ENCODE measurements around the gene MAML2.
A peak's percentile ranks its signal among the peaks of the same experiment; 100 is the strongest.
"Not testable (repeated sequence)": the region's sequence is repeated elsewhere in the genome, so short reads cannot be mapped to it uniquely, and the experiment has no call there.

The MAML2 gene

DNA sequence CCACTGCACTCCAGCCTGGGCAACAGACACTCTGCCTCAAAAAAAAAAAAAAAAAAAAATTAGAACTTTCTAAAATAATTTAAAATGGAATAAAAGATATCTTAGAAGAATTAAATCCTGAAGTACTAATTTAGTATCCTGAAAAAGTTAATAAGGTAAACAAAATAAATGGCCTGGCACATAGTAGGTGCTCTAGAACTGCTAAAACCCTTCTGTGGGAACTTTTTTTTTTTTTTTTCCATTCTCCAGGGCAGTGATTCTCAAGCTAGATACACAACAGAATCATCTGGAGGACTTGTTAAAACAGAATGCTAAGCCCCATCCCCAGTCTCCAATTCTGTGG lies 65.3 kb downstream of the MAML2 start:
- no peaks in the 10 kb centered on the region for H3K27me3 ChIP-seq (replicated peaks; ENCODE audit: control insufficient read depth, insufficient read depth, low read length)
- H3K9me3 ChIP-seq (ENCODE audit: control insufficient read depth, low read length): no peaks in the 10 kb centered on the region
- no peak overlapping the region for H3K4me3 ChIP-seq (ENCODE audit: low read length)
- H3K36me3 ChIP-seq (ENCODE audit: control insufficient read depth, insufficient read depth, low read length, severe bottlenecking): no peaks in the 10 kb centered on the region
- H3K4me1 ChIP-seq (ENCODE audit: control insufficient read depth, insufficient read depth, low read length): peaks cover 15% of the 10 kb centered on the region
- no peak overlapping the region for H3K9ac ChIP-seq (ENCODE audit: low read length)
- DNase-seq (ENCODE audit: low read depth): no peak

DNA sequence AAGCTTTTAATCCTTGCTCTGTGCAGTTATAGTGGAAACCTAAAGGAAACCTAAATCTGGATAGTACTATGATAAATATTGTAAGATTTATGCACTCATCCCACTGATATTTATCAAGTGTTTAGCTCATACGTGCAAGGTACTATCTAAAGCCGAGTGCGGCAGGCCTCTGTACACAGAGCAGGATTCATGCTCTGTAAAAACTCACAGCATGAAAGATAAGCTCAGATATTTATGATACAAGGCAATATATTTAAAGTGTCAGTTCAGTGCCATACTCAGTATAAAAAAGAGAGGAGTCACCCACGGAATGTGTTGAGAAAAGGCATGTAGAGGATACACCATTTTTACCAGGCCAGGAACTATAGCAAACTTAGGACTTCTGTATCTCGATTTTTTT lies 66.2 kb downstream of the MAML2 start:
- Histone ChIP-seq H3K4me3 (ENCODE audit: low read length) (no peak overlapping the region), H3K9ac (ENCODE audit: low read length) (no peak overlapping the region), H3K36me3 (ENCODE audit: control insufficient read depth, insufficient read depth, low read length, severe bottlenecking) (no peaks in the 10 kb centered on the region), H3K27me3 (replicated peaks; ENCODE audit: control insufficient read depth, insufficient read depth, low read length) (no peaks in the 10 kb centered on the region), H3K9me3 (ENCODE audit: control insufficient read depth, low read length) (no peaks in the 10 kb centered on the region), H3K4me1 (ENCODE audit: control insufficient read depth, insufficient read depth, low read length) (peaks cover 19% of the 10 kb centered on the region)
- no peak for DNase-seq (ENCODE audit: low read depth)

DNA sequence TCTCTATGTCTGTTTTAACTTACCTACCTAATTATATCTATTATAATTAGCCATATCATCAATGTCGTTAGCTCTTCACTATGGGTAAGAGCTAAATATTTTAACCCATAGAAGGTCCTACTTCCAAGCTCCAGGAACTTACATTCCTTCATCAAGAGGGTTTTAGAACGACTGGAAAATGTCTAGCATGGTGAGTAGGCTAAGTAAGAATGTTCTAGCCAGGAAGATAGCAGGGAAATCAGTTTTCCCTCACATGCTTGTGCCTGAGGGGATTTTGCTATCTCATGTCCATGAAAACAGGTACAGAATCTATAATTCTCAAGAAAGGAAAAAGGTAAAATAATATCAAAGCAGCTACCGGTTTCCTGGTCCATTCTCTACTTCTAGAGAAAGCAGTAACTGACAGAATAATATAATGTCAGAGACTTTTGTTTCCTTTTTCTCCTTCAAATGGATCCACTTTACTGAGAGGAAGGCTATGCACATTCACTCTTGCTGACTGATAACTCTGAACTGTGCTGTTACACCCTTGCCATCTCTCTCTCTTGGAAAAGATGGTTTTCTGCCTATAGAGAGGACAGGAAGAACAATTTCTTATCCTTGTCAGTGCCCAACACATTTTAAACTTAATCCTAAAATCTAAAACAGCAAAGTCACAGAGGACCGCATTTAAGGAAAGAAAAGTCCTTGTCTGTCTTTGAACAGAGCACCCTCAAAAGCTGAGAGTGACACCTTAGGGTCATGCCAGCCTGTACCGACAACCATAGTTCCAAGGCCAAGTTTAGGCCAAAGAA lies 67.0 kb downstream of the MAML2 start:
- H3K27me3 ChIP-seq (replicated peaks; ENCODE audit: control insufficient read depth, insufficient read depth, low read length): no peaks in the 10 kb centered on the region
- H3K4me1 ChIP-seq (ENCODE audit: control insufficient read depth, insufficient read depth, low read length): peaks cover 19% of the 10 kb centered on the region
- no peak overlapping the region for H3K4me3 ChIP-seq (ENCODE audit: low read length)
- H3K36me3 ChIP-seq (ENCODE audit: control insufficient read depth, insufficient read depth, low read length, severe bottlenecking): peaks cover 4% of the 10 kb centered on the region
- H3K9ac ChIP-seq (ENCODE audit: low read length): no peak overlapping the region
- H3K9me3 ChIP-seq (ENCODE audit: control insufficient read depth, low read length): no peaks in the 10 kb centered on the region
- peak; percentile 51 for DNase-seq (ENCODE audit: low read depth)

DNA sequence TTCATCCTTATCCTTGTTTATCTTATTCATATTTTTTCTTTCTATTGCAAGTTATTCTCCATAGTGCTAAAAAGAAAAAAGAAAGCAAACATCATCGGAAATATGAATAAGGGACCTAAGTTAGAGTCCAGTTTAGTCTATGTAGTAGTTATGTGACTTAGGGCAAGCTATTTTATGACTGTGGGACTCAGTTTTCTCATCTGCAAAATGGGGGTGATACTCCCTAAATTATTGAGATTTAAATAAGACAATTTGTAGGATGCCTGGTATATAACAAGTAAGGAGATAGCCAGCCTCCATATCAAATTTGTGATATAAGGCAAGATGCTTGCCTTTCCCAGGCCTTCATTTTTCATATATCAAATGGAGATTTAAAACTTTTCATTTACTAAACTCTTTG lies 69.5 kb downstream of the MAML2 start:
- Histone ChIP-seq H3K4me1 (ENCODE audit: control insufficient read depth, insufficient read depth, low read length) (peaks cover 10% of the 10 kb centered on the region), H3K9ac (ENCODE audit: low read length) (no peak overlapping the region), H3K27me3 (replicated peaks; ENCODE audit: control insufficient read depth, insufficient read depth, low read length) (no peaks in the 10 kb centered on the region), H3K4me3 (ENCODE audit: low read length) (no peak overlapping the region), H3K9me3 (ENCODE audit: control insufficient read depth, low read length) (no peaks in the 10 kb centered on the region), H3K36me3 (ENCODE audit: control insufficient read depth, insufficient read depth, low read length, severe bottlenecking) (peaks cover 8% of the 10 kb centered on the region)
- DNase-seq (ENCODE audit: low read depth): no peak

DNA sequence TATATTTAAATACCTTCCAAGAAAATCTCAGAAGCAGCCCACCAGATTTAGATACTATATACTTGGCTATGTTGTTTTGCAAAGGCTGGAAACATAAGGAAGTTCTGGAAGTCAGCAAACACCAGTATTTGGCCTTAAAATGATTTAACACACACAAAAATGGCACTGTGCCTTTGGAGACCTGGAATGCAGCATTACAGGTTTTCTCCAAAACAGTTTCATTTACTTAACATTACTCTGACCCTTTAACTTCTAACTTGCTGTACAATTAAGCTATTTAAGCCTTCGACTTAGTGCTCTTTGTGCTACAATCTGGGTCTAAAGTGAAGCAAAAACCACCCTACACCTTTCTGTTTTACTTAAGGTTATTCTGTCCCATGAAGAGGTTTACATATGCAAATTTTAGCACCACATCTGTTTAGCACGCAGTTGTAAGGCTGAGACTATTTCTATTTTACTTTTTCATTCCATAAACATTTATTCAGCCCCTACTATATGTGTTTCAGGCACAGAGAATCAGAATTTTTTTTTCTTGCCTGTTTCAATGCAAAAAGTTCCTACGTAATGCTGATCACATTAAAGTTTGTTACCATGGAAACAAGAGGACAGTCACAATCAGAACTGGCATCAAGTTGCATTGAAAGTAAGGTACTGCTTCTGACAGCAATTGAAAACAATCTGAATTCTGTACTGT lies 70.3 kb downstream of the MAML2 start:
- peak overlapping the region; percentile 1 for H3K9ac ChIP-seq (ENCODE audit: low read length)
- DNase-seq (ENCODE audit: low read depth): no peak
- H3K36me3 ChIP-seq (ENCODE audit: control insufficient read depth, insufficient read depth, low read length, severe bottlenecking): peaks cover 8% of the 10 kb centered on the region
- peaks cover 10% of the 10 kb centered on the region for H3K4me1 ChIP-seq (ENCODE audit: control insufficient read depth, insufficient read depth, low read length)
- H3K4me3 ChIP-seq (ENCODE audit: low read length): no peak overlapping the region
- no peaks in the 10 kb centered on the region for H3K27me3 ChIP-seq (replicated peaks; ENCODE audit: control insufficient read depth, insufficient read depth, low read length)
- H3K9me3 ChIP-seq (ENCODE audit: control insufficient read depth, low read length): no peaks in the 10 kb centered on the region

DNA sequence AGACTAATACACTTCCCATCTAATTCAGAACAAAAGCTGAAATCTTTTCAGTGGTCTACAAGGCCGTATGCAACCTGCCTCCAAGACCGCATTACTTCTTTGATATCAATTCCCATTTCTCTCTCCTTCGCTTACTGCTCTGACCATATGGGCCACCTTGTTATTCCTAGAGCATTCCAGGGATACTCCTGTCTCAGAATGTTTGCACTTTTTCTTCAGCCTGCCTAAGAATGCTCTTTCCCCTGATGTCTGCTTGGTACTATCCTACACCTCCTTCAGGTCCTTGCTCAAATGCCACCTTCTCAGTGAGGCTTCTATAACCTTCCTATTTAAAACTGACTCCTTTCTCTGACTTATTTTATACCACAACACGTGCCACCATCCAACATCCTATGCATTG lies 71.2 kb downstream of the MAML2 start:
- H3K4me1 ChIP-seq (ENCODE audit: control insufficient read depth, insufficient read depth, low read length): peaks cover 19% of the 10 kb centered on the region
- no peak overlapping the region for H3K4me3 ChIP-seq (ENCODE audit: low read length)
- no peak overlapping the region for H3K9ac ChIP-seq (ENCODE audit: low read length)
- peaks cover 8% of the 10 kb centered on the region for H3K36me3 ChIP-seq (ENCODE audit: control insufficient read depth, insufficient read depth, low read length, severe bottlenecking)
- H3K9me3 ChIP-seq (ENCODE audit: control insufficient read depth, low read length): no peaks in the 10 kb centered on the region
- DNase-seq (ENCODE audit: low read depth): no peak
- no peaks in the 10 kb centered on the region for H3K27me3 ChIP-seq (replicated peaks; ENCODE audit: control insufficient read depth, insufficient read depth, low read length)

DNA sequence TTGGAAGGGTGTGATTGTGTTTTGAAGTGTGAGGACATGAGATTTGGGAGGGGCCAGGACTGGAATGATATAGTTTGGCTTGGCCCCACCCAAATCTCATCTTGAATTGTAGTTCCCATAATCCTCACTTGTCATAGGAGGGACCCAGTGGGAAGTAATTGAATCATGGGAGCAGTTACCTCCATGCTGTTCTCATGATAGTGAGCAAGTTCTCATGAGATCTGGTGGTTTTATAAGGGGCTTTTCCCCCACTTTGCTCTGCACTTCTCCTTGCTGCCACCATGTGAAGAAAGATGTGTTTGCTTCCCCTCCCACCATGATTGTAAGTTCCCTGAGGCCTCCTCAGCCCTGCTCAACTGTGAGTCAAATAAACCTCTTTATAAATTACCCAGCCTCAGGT lies 71.6 kb downstream of the MAML2 start:
- H3K9me3 ChIP-seq (ENCODE audit: control insufficient read depth, low read length); DNase-seq (ENCODE audit: low read depth); H3K9ac ChIP-seq (ENCODE audit: low read length); H3K4me3 ChIP-seq (ENCODE audit: low read length); H3K36me3 ChIP-seq (ENCODE audit: control insufficient read depth, insufficient read depth, low read length, severe bottlenecking); H3K27me3 ChIP-seq (replicated peaks; ENCODE audit: control insufficient read depth, insufficient read depth, low read length): not testable (repeated sequence)
- H3K4me1 ChIP-seq (ENCODE audit: control insufficient read depth, insufficient read depth, low read length): peaks cover 22% of the 10 kb centered on the region

DNA sequence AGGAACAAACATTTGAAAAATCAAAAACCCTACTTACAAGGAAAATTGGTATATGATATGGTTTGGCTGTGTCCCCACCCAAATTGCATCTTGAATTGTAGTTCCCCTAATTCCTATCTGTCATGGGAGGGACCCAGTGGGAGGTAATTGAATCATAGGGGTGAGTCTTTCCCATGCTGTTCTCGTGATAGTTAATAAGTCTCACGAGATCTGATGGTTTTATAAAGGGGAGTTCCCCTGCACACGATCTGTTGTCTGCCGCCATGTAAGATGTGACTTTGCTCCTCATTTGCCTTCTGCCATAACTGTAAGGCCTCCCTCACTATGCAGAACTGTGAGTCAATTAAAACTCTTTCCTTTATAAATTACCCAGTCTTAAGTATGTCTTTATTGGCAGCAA lies 74.5 kb downstream of the MAML2 start:
- H3K9ac ChIP-seq (ENCODE audit: low read length); H3K4me3 ChIP-seq (ENCODE audit: low read length); H3K9me3 ChIP-seq (ENCODE audit: control insufficient read depth, low read length); H3K27me3 ChIP-seq (replicated peaks; ENCODE audit: control insufficient read depth, insufficient read depth, low read length); DNase-seq (ENCODE audit: low read depth); H3K36me3 ChIP-seq (ENCODE audit: control insufficient read depth, insufficient read depth, low read length, severe bottlenecking): not testable (repeated sequence)
- peaks cover 38% of the 10 kb centered on the region for H3K4me1 ChIP-seq (ENCODE audit: control insufficient read depth, insufficient read depth, low read length)

DNA sequence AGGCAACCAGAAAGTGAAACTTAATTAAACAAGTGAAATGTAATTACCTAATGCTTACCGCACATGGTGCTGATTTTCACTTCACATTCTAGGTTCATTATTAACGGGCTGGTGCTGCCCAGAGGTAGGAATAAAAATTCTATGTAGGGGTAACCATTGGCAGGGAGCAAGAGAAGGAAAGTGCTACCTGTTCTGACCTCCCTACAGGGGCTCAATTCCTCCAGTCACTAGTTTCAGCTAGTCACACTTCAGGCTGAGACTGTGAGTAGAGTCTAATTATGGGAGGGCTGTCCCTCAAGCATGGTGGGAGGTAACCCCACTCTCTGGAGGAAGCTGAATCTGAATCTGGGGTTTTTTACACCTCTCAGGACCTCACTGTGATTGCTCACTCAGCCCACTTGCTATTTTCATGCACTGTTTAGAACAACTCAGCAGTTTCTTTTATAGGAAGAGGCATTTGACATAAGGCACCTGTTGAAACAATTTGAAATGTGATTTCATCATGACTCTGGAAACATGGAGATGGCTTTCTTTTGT lies 75.4 kb downstream of the MAML2 start:
- no peaks in the 10 kb centered on the region for H3K9me3 ChIP-seq (ENCODE audit: control insufficient read depth, low read length)
- H3K4me3 ChIP-seq (ENCODE audit: low read length): no peak overlapping the region
- H3K27me3 ChIP-seq (replicated peaks; ENCODE audit: control insufficient read depth, insufficient read depth, low read length): no peaks in the 10 kb centered on the region
- peaks cover 8% of the 10 kb centered on the region for H3K36me3 ChIP-seq (ENCODE audit: control insufficient read depth, insufficient read depth, low read length, severe bottlenecking)
- no peak overlapping the region for H3K9ac ChIP-seq (ENCODE audit: low read length)
- DNase-seq (ENCODE audit: low read depth): no peak
- H3K4me1 ChIP-seq (ENCODE audit: control insufficient read depth, insufficient read depth, low read length): peaks cover 42% of the 10 kb centered on the region

DNA sequence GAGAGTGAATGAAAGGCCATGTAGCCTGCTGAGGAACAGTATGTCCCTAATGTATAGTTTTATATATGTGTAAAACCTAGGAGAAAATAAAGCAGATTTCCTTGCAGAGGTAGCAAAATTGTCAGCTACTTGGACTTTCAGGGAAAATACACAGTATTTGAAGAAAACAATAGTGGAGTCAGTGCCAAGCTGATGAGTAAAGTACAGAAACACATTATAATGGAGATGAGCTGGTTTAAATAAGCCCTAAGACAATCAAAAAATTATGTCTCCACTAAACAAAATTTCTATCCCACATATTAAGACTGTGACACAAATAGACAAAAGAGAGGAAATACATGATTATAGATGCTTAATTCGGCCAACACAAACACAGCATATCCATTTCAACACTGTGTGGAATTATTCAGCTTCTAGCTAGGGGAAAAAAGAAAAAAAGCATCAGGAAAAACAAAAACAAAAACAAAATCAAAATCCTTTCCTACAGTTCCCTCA lies 75.9 kb downstream of the MAML2 start:
- H3K4me1 ChIP-seq (ENCODE audit: control insufficient read depth, insufficient read depth, low read length): peaks cover 40% of the 10 kb centered on the region
- H3K27me3 ChIP-seq (replicated peaks; ENCODE audit: control insufficient read depth, insufficient read depth, low read length): no peaks in the 10 kb centered on the region
- peaks cover 8% of the 10 kb centered on the region for H3K36me3 ChIP-seq (ENCODE audit: control insufficient read depth, insufficient read depth, low read length, severe bottlenecking)
- H3K9ac ChIP-seq (ENCODE audit: low read length): no peak overlapping the region
- no peak overlapping the region for H3K4me3 ChIP-seq (ENCODE audit: low read length)
- no peaks in the 10 kb centered on the region for H3K9me3 ChIP-seq (ENCODE audit: control insufficient read depth, low read length)
- DNase-seq (ENCODE audit: low read depth): no peak

DNA sequence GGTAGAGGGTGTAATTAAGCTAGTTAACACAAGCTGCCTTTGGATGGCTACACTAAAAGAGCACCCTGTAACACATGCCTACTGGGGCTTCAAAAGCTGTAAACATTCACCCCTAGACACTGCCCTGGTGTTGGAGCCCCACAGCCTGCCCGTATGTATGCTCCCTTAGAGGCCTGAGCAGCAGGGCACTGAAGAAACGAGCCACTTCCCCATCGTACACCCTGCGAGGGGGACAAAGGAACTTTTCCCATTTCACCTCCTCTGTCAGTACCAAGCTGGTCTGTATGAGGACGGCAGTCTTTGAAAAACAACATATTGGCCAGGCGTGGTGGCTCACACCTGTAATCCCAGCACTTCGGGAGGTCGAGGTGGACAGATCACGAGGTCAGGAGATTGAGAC lies 77.0 kb downstream of the MAML2 start:
- DNase-seq (ENCODE audit: low read depth): no peak
- Histone ChIP-seq H3K4me3 (ENCODE audit: low read length) (no peak overlapping the region), H3K9me3 (ENCODE audit: control insufficient read depth, low read length) (no peaks in the 10 kb centered on the region), H3K27me3 (replicated peaks; ENCODE audit: control insufficient read depth, insufficient read depth, low read length) (no peaks in the 10 kb centered on the region), H3K9ac (ENCODE audit: low read length) (no peak overlapping the region), H3K4me1 (ENCODE audit: control insufficient read depth, insufficient read depth, low read length) (peaks cover 40% of the 10 kb centered on the region), H3K36me3 (ENCODE audit: control insufficient read depth, insufficient read depth, low read length, severe bottlenecking) (peaks cover 4% of the 10 kb centered on the region)
